Panc1 (cell line): ENCODE data around the gene RENBP. TPM values are rescaled to one million over a fixed set of nuclear protein-coding genes. Genes with fewer than 3 reads are reported as not detected.

Source experiments
- ATAC-seq: fragments of 200-7000 bp; cut with Tn5 transposase; 2 replicates; pipeline ENCODE4 v1.9.1; 2020; ENCODE audit warnings: mild to moderate bottlenecking, moderate library complexity
- BruUV-seq: library from RNA; stranded (reverse); fragments of 400-500 nt; replicated peaks from 2 replicates; lab custom pipeline; 2021; lab: Mats Ljungman, UMichigan
- CTCF ChIA-PET: fragments of 300-600 bp; sonication (Branson Sonifier 250); formaldehyde crosslinking; loops from one replicate; lab custom pipeline; 2022; ENCODE audit warnings: antibody characterized with exemption; lab: Charles Lee
- POLR2A ChIA-PET: fragments of 300-600 bp; sonication (Branson Sonifier 250); formaldehyde crosslinking; loops from one replicate; lab custom pipeline; 2022; ENCODE audit warnings: antibody characterized with exemption; lab: Charles Lee
- DNase-seq: peaks from one replicate; pipeline ENCODE4 v3.0.0-alpha.2; 2010; ENCODE audit warnings: low read depth, low spot score
- H3K27ac ChIP-seq: 2 replicates; pipeline ENCODE4 v1.5.1; 2011; ENCODE audit warnings: mild to moderate bottlenecking, low read length, inconsistent platforms
- H3K27me3 ChIP-seq: fragments of 200-500 bp; sonication (Bioruptor generic); 2 replicates; pipeline ENCODE4 v1.6.0; 2014; ENCODE audit warnings: low read length, inconsistent platforms; ENCODE audit not compliant: control insufficient read depth, insufficient read depth
- H3K36me3 ChIP-seq: fragments of 200-500 bp; sonication (Bioruptor generic); 2 replicates; pipeline ENCODE4 v1.5.1; 2014; ENCODE audit warnings: inconsistent platforms, mild to moderate bottlenecking, low read length, moderate library complexity; ENCODE audit not compliant: control insufficient read depth, insufficient read depth
- H3K4me1 ChIP-seq: 2 replicates; pipeline ENCODE4 v1.5.1; 2011; ENCODE audit warnings: inconsistent platforms, mild to moderate bottlenecking, low read length, moderate library complexity; ENCODE audit not compliant: control insufficient read depth, insufficient read depth
- H3K4me3 ChIP-seq, 2 experiments: 2 replicates each; pipeline ENCODE4 v1.5.1; 2011 to 2012; ENCODE audit warnings: low read depth in 2 of 2, low read length in 2 of 2, mild to moderate bottlenecking in 2 of 2, inconsistent platforms in 1 of 2, moderate library complexity in 1 of 2
- H3K9me3 ChIP-seq: fragments of 200-500 bp; sonication (Bioruptor generic); 2 replicates; pipeline ENCODE4 v1.5.1; 2014; ENCODE audit warnings: low read depth, mild to moderate bottlenecking, inconsistent platforms, low read length, moderate library complexity; ENCODE audit not compliant: control insufficient read depth, insufficient read depth
- POLR2AphosphoS5 ChIP-seq: IDR thresholded peaks from 2 replicates; pipeline ENCODE4 v1.6.1; 2012; ENCODE audit warnings: mild to moderate bottlenecking, low read depth, low read length, moderate library complexity
- SIN3A ChIP-seq: IDR thresholded peaks from 2 replicates; pipeline ENCODE4 v1.6.1; 2012; ENCODE audit warnings: low read depth, mild to moderate bottlenecking, low read length, moderate library complexity, borderline replicate concordance; ENCODE audit not compliant: insufficient read depth
- TCF7L2 ChIP-seq: IDR thresholded peaks from 2 replicates; pipeline ENCODE4 v1.6.1; 2011; ENCODE audit warnings: mild to moderate bottlenecking, low read depth, low read length, inconsistent platforms
- in situ Hi-C: cut with HindIII; loops from 2 replicates; pipeline ENCODE4 v1.10.0; 2016; ENCODE audit warnings: low sequenced_read_pairs, low pct_unique_long_range_greater_than_20kb
- intact Hi-C: fragments of 100-400 bp; cut with micrococcal nuclease; formaldehyde crosslinking; loops from one replicate; pipeline ENCODE4 v1.10.0; 2022; ENCODE audit not compliant: unreplicated experiment
- total RNA-seq: library from RNA; stranded (reverse); gene quantifications from one replicate; pipeline ENCODE4 v1.2.1, GENCODE V29; 2021; ENCODE audit not compliant: unreplicated experiment
- TF ChIP-seq, protein P1 (sequence below), 2 experiments: IDR thresholded peaks; 2 replicates each; pipeline ENCODE4 v1.6.1; 2011 to 2012; ENCODE audit warnings: low read depth in 2 of 2, control low read depth in 1 of 2, low read length in 1 of 2, mild to moderate bottlenecking in 1 of 2, moderate library complexity in 1 of 2; ENCODE audit not compliant: insufficient read depth in 1 of 2
- TF ChIP-seq, protein P2 (sequence below): fragments of 450-650 bp; IDR thresholded peaks from 2 replicates; pipeline ENCODE4 v1.5.1; 2017; ENCODE audit warnings: mild to moderate bottlenecking

Gene RENBP
- total RNA-seq, 1 experiment from 2014 or later: 0.62 TPM

DNA sequence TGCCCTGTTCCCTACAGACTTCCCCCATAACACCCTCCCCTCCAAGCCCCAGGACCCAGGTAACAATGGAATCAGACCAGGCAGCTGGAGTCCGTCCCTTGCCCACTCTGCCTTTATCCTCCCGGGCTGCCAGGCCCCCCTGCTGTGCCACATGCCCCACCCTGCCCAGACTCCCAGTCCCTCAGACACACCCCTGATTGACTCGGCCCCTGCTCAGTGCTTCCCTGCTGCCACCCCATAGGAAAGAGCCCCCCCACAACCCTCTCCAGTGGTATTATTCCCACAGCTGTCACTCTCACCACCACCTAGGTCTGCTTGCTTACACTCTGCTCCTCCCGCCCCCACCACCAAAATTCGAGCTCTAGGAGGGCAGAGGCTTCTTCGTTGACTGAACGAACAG, 4.9 kb downstream of the RENBP start:
- POLR2A ChIA-PET: no interaction called here
- Histone ChIP-seq H3K4me1 (peaks cover 7% of the 10 kb centered on the region), H3K27ac (no peak overlapping the region), H3K27me3 (no peaks in the 10 kb centered on the region), H3K4me3 (no peak overlapping the region), H3K9me3 (no peaks in the 10 kb centered on the region), H3K36me3 (no peaks in the 10 kb centered on the region)
- CTCF ChIA-PET: no interaction called here
- no TSS peak for BruUV-seq
- in situ Hi-C loops (no loop called here), intact Hi-C loops (no loop called here)
- ATAC-seq (no peak), DNase-seq (no peak)
- TF ChIP-seq TCF7L2 (no peak), POLR2AphosphoS5 (no peak), SIN3A (no peak)
- TF ChIP-seq, protein P1, sequence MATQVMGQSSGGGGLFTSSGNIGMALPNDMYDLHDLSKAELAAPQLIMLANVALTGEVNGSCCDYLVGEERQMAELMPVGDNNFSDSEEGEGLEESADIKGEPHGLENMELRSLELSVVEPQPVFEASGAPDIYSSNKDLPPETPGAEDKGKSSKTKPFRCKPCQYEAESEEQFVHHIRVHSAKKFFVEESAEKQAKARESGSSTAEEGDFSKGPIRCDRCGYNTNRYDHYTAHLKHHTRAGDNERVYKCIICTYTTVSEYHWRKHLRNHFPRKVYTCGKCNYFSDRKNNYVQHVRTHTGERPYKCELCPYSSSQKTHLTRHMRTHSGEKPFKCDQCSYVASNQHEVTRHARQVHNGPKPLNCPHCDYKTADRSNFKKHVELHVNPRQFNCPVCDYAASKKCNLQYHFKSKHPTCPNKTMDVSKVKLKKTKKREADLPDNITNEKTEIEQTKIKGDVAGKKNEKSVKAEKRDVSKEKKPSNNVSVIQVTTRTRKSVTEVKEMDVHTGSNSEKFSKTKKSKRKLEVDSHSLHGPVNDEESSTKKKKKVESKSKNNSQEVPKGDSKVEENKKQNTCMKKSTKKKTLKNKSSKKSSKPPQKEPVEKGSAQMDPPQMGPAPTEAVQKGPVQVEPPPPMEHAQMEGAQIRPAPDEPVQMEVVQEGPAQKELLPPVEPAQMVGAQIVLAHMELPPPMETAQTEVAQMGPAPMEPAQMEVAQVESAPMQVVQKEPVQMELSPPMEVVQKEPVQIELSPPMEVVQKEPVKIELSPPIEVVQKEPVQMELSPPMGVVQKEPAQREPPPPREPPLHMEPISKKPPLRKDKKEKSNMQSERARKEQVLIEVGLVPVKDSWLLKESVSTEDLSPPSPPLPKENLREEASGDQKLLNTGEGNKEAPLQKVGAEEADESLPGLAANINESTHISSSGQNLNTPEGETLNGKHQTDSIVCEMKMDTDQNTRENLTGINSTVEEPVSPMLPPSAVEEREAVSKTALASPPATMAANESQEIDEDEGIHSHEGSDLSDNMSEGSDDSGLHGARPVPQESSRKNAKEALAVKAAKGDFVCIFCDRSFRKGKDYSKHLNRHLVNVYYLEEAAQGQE (IDR thresholded peaks at IDR 0.05; ENCODE audit: insufficient read depth in 1 of 2, low read depth in 2 of 2, low read length in 1 of 2): no peak
- TF ChIP-seq, protein P2, sequence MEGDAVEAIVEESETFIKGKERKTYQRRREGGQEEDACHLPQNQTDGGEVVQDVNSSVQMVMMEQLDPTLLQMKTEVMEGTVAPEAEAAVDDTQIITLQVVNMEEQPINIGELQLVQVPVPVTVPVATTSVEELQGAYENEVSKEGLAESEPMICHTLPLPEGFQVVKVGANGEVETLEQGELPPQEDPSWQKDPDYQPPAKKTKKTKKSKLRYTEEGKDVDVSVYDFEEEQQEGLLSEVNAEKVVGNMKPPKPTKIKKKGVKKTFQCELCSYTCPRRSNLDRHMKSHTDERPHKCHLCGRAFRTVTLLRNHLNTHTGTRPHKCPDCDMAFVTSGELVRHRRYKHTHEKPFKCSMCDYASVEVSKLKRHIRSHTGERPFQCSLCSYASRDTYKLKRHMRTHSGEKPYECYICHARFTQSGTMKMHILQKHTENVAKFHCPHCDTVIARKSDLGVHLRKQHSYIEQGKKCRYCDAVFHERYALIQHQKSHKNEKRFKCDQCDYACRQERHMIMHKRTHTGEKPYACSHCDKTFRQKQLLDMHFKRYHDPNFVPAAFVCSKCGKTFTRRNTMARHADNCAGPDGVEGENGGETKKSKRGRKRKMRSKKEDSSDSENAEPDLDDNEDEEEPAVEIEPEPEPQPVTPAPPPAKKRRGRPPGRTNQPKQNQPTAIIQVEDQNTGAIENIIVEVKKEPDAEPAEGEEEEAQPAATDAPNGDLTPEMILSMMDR: no peak

DNA sequence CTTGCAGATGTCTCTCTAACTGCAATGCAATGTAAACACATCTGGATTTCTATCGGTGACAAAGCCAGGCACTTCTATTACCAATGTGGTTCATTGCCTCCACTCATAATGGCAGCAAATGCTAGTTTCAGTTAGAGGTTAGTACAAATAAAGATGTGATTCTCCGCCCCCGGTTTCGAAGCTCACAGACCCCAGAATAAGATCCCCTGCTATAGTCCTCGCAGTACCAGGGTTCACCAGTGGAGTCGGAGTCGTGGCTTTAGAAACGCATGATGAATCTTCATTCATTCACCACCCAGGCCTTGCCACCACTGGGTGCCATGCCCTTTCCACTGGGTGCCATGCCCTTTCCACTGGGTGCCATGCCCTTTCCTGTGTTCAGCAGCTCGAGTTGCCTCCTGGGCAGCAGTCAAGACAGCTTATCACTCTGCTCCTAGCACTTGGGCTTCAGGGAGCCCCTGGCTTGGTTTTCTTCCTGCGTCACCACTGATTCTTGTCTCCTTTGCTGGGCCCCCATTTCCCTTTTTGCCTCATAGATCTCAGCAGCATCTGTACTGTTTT, 6.1 kb downstream of the RENBP start:
- intact Hi-C loops (no loop called here), in situ Hi-C loops (no loop called here)
- no peaks in the 10 kb centered on the region for H3K27me3 ChIP-seq
- no TSS peak for BruUV-seq
- ATAC-seq (no peak), DNase-seq (no peak)
- H3K27ac ChIP-seq: no peak overlapping the region
- H3K4me1 ChIP-seq: peaks cover 12% of the 10 kb centered on the region
- no peak overlapping the region for H3K4me3 ChIP-seq
- no peaks in the 10 kb centered on the region for H3K9me3 ChIP-seq
- POLR2A ChIA-PET: interaction anchor here (0.7 kb wide), 1 partner anchor 19 kb away, joined by 12 read pairs; no protein-coding TSS in a partner anchor
- TF ChIP-seq SIN3A (no peak), POLR2AphosphoS5 (no peak)
- TF ChIP-seq, protein P1 (IDR thresholded peaks at IDR 0.05; ENCODE audit: insufficient read depth in 1 of 2, low read depth in 2 of 2, low read length in 1 of 2): no peak
- H3K36me3 ChIP-seq: no peaks in the 10 kb centered on the region
- CTCF ChIA-PET: no interaction called here
